Middle frontal gyrus (tissue), 1 donor: ENCODE results near the gene SEMA3C.

Experiments used
- DNase-seq: peaks from one replicate; pipeline ENCODE4 v3.0.0-alpha.2; 2015; ENCODE audit warnings: low spot score; ENCODE audit errors: extremely low spot score

SEMA3C gene

DNA sequence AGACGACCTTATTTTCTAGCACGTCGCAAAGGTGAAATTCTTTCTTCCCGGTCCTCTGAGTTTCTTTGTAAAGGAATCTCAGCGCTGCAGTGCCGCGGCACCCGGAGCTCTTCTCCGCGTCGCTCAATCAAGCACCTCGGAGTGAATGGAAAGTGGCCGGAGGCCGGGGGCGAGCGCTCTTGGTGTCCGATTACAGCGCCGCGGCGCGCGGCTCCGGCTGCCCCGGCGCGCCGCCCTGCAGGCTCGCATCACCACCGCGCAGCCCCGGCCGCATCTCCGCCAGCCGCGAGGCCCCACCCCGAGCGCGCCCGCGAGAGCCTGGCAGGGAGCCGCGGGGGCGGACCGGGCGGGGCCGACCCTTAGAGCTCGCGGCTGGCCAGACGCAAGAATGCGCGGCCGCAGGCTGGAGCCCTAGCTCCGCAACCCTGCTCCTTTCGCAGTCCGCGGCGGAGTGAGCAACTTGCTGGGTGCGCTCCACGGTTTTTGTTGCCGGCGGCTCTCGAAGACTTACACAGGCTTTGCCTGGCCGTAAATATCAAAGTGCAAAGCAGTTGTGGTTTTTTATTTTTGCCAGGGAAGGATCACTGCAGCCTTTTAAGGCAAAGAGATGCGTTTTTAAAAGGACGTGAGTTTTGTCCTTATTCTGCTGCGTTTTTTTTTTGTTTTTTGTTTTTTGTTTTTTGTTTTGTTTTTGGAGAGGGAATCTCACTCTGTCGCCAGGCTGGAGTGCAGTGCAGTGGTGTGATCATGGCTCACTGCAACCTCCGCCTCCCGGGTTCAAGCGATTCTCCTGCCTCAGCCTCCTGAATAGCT is at the start of gene SEMA3C:
TSS of gene SEMA3C (minus strand) at position 143 of the 813 bp plus-strand sequence. CDS start 2,270 bp downstream, outside the sequence.
- peak; percentile 82 for DNase-seq

DNA sequence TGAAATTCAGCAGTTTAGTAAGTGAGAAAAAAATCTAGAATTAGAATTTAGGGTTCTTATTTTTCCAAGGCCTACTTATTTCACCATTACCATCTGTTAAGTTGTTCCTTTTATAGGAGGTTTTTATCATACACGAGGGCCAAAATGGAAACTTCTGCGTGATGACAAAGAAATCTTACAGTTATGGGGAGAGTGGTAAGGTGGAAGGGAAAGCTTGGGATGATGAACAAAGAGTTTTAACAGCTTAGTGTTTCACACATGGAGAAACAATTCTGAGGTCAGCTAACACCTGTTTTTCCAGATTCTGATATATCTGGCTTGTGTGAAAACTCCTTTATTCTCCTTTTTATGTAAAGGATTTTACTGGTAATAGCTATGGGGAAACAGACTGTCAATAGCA is 49.8 kb upstream of the SEMA3C start:
- no peak for DNase-seq

DNA sequence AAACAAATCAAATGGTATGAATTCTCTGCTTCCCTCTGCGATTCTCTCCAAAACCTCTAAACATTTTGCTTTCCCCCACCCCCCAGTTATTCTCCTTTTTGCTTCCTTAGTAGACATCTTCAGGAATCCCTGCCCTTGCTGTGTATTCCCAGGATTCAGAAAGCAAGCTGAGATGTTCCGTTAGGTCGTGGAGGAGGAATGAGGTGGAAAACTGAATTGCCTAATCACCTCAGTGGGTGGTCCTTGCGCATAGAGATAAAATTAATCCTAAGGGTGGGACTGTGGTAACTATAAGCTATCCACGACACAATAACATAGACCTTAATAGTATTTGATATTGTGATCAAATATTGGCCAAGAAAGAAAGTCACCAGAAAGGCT is 49.1 kb upstream of the SEMA3C start:
- DNase-seq, result no peak

- DNase-seq, result no peak
Observed at GRCh38 chr7:80967071-80967916, 48.4 kb upstream of the SEMA3C start.

GRCh38 chr7:80960244-80960795 is 41.5 kb upstream of the SEMA3C start:
- no peak for DNase-seq

- DNase-seq, result no peak
Observed at GRCh38 chr7:80957226-80957777, 38.5 kb upstream of the SEMA3C start.

DNA sequence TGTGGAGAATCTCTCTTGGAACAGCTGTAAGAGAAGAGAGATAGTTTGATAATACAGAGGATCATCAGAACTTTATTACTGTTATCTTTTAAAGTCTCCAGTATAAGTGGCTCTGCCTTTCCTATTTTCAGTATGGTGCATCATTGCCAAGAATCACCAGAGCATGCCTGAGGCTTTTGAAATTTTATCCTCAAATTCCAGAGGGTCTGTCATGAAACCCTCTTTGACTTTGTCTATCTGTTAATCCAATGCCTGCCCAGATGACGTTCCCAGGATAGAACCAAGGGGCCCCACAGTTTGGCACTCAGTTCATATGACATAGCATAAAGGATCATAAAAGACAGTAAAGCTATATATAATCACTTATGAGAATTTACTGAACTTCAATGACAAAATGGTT is 35.3 kb upstream of the SEMA3C start:
- no peak for DNase-seq

DNA sequence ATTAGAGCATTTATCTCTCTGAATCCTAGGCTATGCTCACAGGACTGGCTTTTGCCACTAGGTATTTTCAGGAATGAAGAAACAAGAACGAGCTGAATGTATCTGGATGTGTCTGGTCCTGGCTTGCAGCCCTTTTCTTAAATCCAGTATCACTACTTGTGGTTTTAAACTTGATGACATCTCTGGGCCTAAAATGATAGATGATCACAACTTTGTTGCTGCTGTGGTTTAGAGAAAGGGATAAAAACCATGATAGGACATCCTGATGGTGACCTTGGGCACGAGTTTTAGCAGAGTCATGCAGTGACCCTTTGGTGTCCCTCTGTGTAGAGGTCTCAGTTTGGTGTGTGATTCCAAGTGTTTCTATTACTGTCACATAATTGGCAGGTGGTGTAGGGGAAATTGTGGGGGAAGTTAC is 31.7 kb upstream of the SEMA3C start:
- no peak for DNase-seq

DNA sequence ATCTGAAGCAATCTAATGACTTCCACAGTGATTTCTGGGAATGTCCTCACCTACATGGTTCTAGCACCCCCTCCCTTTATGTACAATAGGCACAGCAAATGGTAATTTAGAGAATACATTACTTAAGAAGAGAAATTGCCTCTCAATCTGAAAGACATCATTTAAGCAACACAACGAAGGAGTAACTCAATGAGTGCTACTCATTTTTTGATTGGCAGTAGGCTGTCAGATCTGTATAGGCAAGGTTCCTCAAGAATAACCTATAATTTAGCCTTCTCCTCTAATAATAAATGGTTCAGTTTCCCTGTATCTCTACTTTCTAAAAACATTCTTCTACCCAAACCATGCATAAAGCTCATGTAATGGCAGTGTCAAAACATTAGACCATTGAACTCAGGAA is 30.6 kb upstream of the SEMA3C start:
- DNase-seq, result no peak

DNA sequence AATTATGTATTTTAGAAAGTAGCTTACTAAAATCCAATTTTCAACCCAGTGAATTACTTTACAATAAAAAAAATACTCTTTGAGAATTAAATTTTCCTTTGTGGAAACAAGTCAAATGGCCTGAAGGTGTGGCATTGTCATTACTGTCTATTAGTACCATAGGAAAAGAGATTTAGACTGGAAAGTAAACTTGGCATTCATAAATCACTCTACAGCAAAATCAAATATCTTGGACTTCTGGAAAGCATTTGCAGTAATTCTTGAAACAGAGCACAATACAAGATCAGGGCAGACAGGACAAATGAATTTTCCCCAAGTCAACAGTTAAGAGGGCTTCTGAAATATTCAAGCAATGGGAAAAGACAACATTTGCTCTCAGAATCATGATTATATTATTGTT is 28.0 kb upstream of the SEMA3C start:
- DNase-seq, result no peak

- no peak for DNase-seq
Observed at GRCh38 chr7:80945976-80946375, 27.1 kb upstream of the SEMA3C start.

- no peak for DNase-seq
Observed at GRCh38 chr7:80943342-80943741, 24.5 kb upstream of the SEMA3C start.

- DNase-seq, result no peak
Observed at GRCh38 chr7:80942261-80943041, 23.6 kb upstream of the SEMA3C start.

DNA sequence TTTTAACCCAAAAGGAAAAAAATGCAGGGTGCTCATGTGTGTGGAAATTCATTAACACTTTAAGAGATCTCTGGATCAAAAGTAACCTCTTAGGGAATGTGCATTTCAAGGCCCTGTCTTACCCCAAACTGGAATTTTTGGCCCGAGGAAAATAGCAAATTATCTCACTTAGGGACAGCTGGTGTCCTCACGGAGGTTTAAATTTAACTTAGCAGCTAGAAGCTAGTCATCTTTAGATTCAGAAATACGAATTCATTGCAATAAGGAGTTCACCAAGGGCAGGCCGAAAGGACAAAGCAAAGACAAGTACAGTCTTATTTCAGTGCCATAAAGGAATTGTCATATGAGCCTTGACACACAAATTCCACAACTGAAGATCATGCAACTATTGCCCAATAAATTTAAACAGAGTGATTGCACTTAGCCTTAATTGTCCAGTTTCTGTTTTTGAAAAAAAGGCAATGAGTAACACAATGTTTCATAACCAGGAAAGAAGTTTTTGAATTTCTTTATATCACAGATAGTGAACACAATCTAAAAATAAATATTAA is 22.4 kb upstream of the SEMA3C start:
- no peak for DNase-seq

DNA sequence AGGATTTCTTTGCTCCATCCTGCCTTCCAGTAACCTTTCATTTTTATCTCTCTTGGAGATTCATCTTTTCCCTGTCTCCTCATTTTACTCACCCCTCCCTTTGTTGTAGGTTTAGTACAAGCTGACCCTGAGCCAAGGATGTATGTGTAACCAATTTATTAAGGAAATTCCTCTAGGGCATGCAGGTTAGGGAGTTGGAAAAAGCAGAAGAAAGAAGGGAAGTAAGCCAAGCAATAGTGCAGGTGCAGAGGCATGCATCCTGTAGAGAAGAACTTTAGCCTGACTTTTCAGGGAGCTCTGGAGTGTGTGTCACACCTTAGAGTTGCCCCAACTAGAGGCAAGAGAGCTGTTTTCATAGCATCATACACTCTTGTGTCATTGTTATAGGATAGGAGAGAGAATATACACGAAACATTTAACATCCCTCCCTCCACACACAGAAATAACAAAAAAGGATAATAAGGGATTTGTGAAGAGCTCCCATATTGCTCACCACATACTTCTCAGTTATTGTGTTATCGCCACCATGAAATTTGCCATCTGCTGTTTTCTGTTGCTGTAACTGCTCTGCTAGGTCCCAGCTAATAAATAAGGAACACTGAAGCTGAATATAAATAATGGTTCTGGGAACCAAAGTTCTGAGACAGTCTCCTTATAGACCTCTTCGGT is 21.8 kb upstream of the SEMA3C start:
- DNase-seq, result no peak

DNA sequence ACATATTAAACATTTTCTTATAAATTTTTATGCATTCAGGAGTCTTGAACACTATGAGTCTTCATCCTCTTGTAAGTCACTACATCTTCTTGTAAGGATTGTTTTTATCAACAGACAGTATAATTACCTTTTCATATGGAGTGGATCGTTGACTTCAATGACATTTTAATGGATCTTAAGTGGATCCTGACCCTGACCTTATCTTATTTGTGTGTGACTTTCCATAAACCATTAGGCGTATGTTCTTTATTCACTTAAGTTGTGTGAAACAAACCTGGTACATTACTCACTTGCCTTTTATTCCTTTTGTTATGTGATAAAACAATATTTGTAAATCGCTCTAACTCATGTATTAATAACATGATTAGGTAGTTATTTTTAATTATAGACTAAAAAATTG is 18.5 kb upstream of the SEMA3C start:
- DNase-seq, result no peak

DNA sequence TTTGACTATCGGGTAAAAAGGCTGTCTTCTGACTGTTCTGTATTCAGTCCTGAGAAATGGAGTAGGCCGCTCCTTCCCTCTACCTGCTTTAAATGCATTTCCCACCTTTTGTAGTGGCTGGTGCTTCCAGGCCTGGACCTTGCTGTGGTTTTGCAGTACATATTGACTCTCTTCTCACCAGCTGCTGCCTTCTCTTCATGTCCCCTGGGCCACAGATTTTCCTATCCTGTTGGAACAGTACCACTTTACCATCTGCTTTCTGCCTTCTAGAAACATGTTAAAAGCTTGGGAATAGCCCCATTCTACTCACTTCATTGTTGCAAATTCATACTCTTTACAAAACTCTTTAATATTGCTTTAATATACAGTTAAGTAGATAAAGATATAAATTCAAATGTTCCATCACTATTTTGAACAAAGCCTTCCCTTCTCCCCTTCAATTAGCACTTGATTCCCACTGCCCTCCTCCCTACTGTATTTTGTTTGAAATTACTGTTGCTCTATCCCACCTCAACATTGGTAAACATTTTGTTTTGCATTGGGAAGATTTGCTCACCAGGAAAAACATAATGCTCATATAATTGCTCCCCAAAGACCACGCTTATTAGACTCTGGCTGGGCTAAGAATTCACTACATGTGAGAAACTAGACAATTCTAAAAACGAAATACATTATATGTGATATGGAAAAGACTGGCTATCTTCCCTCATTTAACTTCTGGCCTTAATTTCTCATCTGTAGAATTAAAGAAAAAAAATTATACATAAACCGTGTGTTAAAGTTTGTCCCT is 17.3 kb upstream of the SEMA3C start:
- DNase-seq, result no peak

DNA sequence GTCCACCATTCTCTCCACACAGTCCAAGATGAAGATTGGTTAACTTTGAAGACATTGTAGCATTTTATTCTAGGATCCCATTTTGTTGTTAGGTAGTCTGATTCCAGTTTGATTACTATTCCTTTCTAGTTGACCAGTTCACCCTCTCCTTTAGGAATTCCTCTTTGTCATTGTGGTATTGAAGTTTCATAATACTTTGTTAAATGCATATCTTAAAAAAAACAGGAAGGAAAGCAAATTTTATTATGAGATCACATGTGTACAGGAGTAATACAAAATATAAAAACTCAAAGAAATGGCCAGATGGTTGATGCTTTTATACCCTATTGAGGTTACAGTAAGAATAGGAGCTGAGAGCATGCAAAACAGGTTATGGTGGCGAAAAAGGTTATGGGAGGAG is 15.5 kb upstream of the SEMA3C start:
- no peak for DNase-seq

DNA sequence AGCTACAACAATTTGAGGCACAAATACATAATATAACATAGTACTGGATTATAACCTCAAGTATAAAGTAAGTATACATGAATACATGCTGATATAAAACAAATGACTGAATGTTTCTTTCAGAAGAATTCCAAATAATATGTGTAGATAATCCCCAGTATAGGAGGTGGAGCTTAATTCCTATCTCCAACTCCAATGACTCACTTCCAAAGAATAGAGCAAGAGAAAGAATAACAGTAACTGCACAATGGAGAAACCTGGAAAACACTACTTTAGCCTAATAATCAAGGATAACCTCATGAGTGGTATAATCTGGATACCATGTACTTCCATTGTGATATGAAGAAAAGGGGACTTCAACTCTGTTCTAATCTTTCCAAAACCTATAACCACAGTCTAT is 13.7 kb upstream of the SEMA3C start:
- DNase-seq, result no peak

DNA sequence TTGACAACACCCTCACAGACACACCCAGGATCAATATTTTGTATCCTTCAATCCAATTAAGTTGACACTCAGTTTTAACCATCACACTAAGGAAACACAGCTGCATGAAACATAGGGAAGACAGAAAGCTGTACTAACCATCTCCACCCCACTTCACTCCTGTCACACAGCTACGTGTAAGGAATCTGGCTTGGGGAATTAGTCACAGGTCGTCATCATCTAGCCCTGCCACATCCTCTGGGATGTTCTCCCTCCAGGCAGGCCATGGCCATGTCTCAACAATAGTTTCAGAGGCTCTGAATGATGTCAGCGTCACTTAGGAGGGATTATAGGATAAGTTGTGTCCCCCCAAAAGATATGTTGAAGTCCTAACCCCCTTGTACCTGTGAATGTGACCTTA is 10.8 kb upstream of the SEMA3C start:
- DNase-seq, result no peak
